BLaER1 treated with 17β-estradiol and CSF1 and Interleukin-3, amounts not matched to agents 10 nM and 100 nM (cell line): ENCODE data around the gene GFAP.

ENCODE experiments used
- H3K27ac ChIP-seq, 11 experiments: shearing (Covaris generic); formaldehyde crosslinking; 2 replicates each; pipeline ENCODE4 v1.8.1; 2022
- H3K27me3 ChIP-seq, 11 experiments: shearing (Covaris generic); formaldehyde crosslinking; 2 replicates each; pipeline ENCODE4 v1.8.1; 2022
- H3K36me3 ChIP-seq, 11 experiments: shearing (Covaris generic); formaldehyde crosslinking; 2 replicates each; pipeline ENCODE4 v1.8.1; 2022
- H3K4me1 ChIP-seq, 10 experiments: shearing (Covaris generic); formaldehyde crosslinking; 2 replicates each; pipeline ENCODE4 v1.8.1; 2022
- H3K4me2 ChIP-seq, 11 experiments: shearing (Covaris generic); formaldehyde crosslinking; 2 replicates each; pipeline ENCODE4 v1.8.1; 2022
- H3K4me3 ChIP-seq, 10 experiments: shearing (Covaris generic); formaldehyde crosslinking; 2 replicates each; pipeline ENCODE4 v1.8.1; 2022
- H3K9ac ChIP-seq, 11 experiments: shearing (Covaris generic); formaldehyde crosslinking; 2 replicates each; pipeline ENCODE4 v1.8.1; 2022
- H3K9me3 ChIP-seq, 11 experiments: shearing (Covaris generic); formaldehyde crosslinking; replicated peaks in 1 of 11; 2 replicates each; pipeline ENCODE4 v1.8.1; 2022
- H4K20me1 ChIP-seq, 11 experiments: shearing (Covaris generic); formaldehyde crosslinking; 2 replicates each; pipeline ENCODE4 v1.8.1; 2022
- Cebpa-rat ChIP-seq, 11 experiments: shearing (Covaris generic); IDR thresholded peaks; 2 replicates each; pipeline ENCODE4 v1.8.1; 2022

The GFAP gene

GRCh38 chr17:44887971-44888954 lies 27.0 kb downstream of the GFAP start:
- Histone ChIP-seq H3K4me1 (peaks cover 17 to 34% (median 25%) of the 10 kb centered on the region in 10 experiments), H3K27ac (peak overlapping the region in 5 of 11 experiments; percentile 9 to 34 (median 20); a peak in 4 of 22 replicates), H3K9me3 (no peaks in the 10 kb centered on the region), H3K4me3 (no peak overlapping the region), H3K27me3 (no peaks in the 10 kb centered on the region), H3K36me3 (peaks cover 81 to 100% (median 95%) of the 10 kb centered on the region in 11 experiments), H3K9ac (peak overlapping the region in 3 of 11 experiments; percentile 7 to 31 (median 17); a peak in 3 of 22 replicates), H3K4me2 (peak overlapping the region; percentile 15 to 77 (median 53)), H4K20me1 (peaks cover 68 to 93% (median 77%) of the 10 kb centered on the region in 11 experiments)
- TF ChIP-seq Cebpa-rat (IDR thresholded peaks at IDR 0.05): no peak

GRCh38 chr17:44887016-44887415 lies 28.3 kb downstream of the GFAP start:
- peak overlapping the region in 1 of 11 experiments; percentile 65; a peak in 1 of 22 replicates for H3K4me2 ChIP-seq
- H3K9ac ChIP-seq: no peak overlapping the region
- H3K9me3 ChIP-seq: no peaks in the 10 kb centered on the region
- H3K36me3 ChIP-seq: peaks cover 81 to 100% (median 95%) of the 10 kb centered on the region in 11 experiments
- H3K4me3 ChIP-seq: no peak overlapping the region
- H3K27ac ChIP-seq: no peak overlapping the region
- H4K20me1 ChIP-seq: peaks cover 57 to 88% (median 65%) of the 10 kb centered on the region in 11 experiments
- no peaks in the 10 kb centered on the region for H3K27me3 ChIP-seq
- TF ChIP-seq Cebpa-rat (IDR thresholded peaks at IDR 0.05): no peak
- peaks cover 17 to 34% (median 25%) of the 10 kb centered on the region in 10 experiments for H3K4me1 ChIP-seq

GRCh38 chr17:44884941-44885340 lies 30.4 kb downstream of the GFAP start:
- H3K9ac ChIP-seq: no peak overlapping the region
- no peak for TF ChIP-seq Cebpa-rat (IDR thresholded peaks at IDR 0.05)
- peaks cover 83 to 100% (median 95%) of the 10 kb centered on the region in 11 experiments for H3K36me3 ChIP-seq

GRCh38 chr17:44881145-44881544 lies 34.2 kb downstream of the GFAP start:
- H3K4me3 ChIP-seq: no peak overlapping the region
- H3K36me3 ChIP-seq: peaks cover 97 to 100% (median 99%) of the 10 kb centered on the region in 11 experiments
- no peaks in the 10 kb centered on the region for H3K9me3 ChIP-seq
- H3K27me3 ChIP-seq: no peaks in the 10 kb centered on the region
- peaks cover 0 to 1% (median 0%) of the 10 kb centered on the region in 10 experiments; a peak in 2 of 20 replicates for H3K4me1 ChIP-seq
- no peak overlapping the region for H3K4me2 ChIP-seq
- H4K20me1 ChIP-seq: peaks cover 0 to 80% (median 46%) of the 10 kb centered on the region in 11 experiments; a peak in 19 of 22 replicates
- H3K27ac ChIP-seq: no peak overlapping the region
- no peak for TF ChIP-seq Cebpa-rat (IDR thresholded peaks at IDR 0.05)
- H3K9ac ChIP-seq: no peak overlapping the region

More at GRCh38 chr17:44884941-44885340, 30.4 kb downstream of the GFAP start:
- no peaks in the 10 kb centered on the region for H3K27me3 ChIP-seq
- no peak overlapping the region for H3K4me2 ChIP-seq
- H3K4me3 ChIP-seq: no peak overlapping the region
- H3K9me3 ChIP-seq: no peaks in the 10 kb centered on the region
- H3K4me1 ChIP-seq: peaks cover 17 to 32% (median 25%) of the 10 kb centered on the region in 10 experiments
- H4K20me1 ChIP-seq: peaks cover 37 to 84% (median 51%) of the 10 kb centered on the region in 11 experiments
- no peak overlapping the region for H3K27ac ChIP-seq

GRCh38 chr17:44880062-44880461 lies 35.2 kb downstream of the GFAP start:
- no peaks in the 10 kb centered on the region for H3K27me3 ChIP-seq
- no peak overlapping the region for H3K4me2 ChIP-seq
- no peaks in the 10 kb centered on the region for H3K9me3 ChIP-seq
- peaks cover 0 to 8% (median 0%) of the 10 kb centered on the region in 10 experiments; a peak in 4 of 20 replicates for H3K4me1 ChIP-seq
- peaks cover 97 to 100% (median 99%) of the 10 kb centered on the region in 11 experiments for H3K36me3 ChIP-seq
- peaks cover 0 to 82% (median 47%) of the 10 kb centered on the region in 11 experiments; a peak in 18 of 22 replicates for H4K20me1 ChIP-seq
- no peak overlapping the region for H3K27ac ChIP-seq
- H3K4me3 ChIP-seq: no peak overlapping the region
- TF ChIP-seq Cebpa-rat (IDR thresholded peaks at IDR 0.05): no peak
- no peak overlapping the region for H3K9ac ChIP-seq

GRCh38 chr17:44879376-44879775 lies 35.9 kb downstream of the GFAP start:
- H3K27me3 ChIP-seq: no peaks in the 10 kb centered on the region
- H3K36me3 ChIP-seq: peaks cover 97 to 100% (median 99%) of the 10 kb centered on the region in 11 experiments
- no peak for TF ChIP-seq Cebpa-rat (IDR thresholded peaks at IDR 0.05)
- no peaks in the 10 kb centered on the region for H3K9me3 ChIP-seq
- no peak overlapping the region for H3K4me2 ChIP-seq
- H3K9ac ChIP-seq: no peak overlapping the region
- peaks cover 0 to 76% (median 44%) of the 10 kb centered on the region in 11 experiments; a peak in 18 of 22 replicates for H4K20me1 ChIP-seq
- H3K4me3 ChIP-seq: no peak overlapping the region
- H3K4me1 ChIP-seq: peaks cover 0 to 8% (median 0%) of the 10 kb centered on the region in 10 experiments; a peak in 4 of 20 replicates
- no peak overlapping the region for H3K27ac ChIP-seq

- Histone ChIP-seq H3K4me3 (no peak overlapping the region), H3K27me3 (no peaks in the 10 kb centered on the region), H3K27ac (no peak overlapping the region), H3K4me2 (no peak overlapping the region), H4K20me1 (peaks cover 0 to 69% (median 44%) of the 10 kb centered on the region in 11 experiments; a peak in 18 of 22 replicates), H3K36me3 (peaks cover 97 to 100% (median 99%) of the 10 kb centered on the region in 11 experiments), H3K9ac (no peak overlapping the region), H3K4me1 (peaks cover 0 to 8% (median 0%) of the 10 kb centered on the region in 10 experiments; a peak in 4 of 20 replicates), H3K9me3 (no peaks in the 10 kb centered on the region)
- no peak for TF ChIP-seq Cebpa-rat (IDR thresholded peaks at IDR 0.05)
Measured at GRCh38 chr17:44878627-44879221, 36.6 kb downstream of the GFAP start.

GRCh38 chr17:44877121-44877520 lies 38.2 kb downstream of the GFAP start:
- no peak overlapping the region for H3K9ac ChIP-seq
- peaks cover 0 to 65% (median 46%) of the 10 kb centered on the region in 11 experiments; a peak in 18 of 22 replicates for H4K20me1 ChIP-seq
- no peak overlapping the region for H3K4me3 ChIP-seq
- no peak for TF ChIP-seq Cebpa-rat (IDR thresholded peaks at IDR 0.05)
- peaks cover 0 to 8% (median 0%) of the 10 kb centered on the region in 10 experiments; a peak in 4 of 20 replicates for H3K4me1 ChIP-seq
- no peaks in the 10 kb centered on the region for H3K9me3 ChIP-seq
- peaks cover 95 to 100% (median 98%) of the 10 kb centered on the region in 11 experiments for H3K36me3 ChIP-seq
- no peaks in the 10 kb centered on the region for H3K27me3 ChIP-seq
- no peak overlapping the region for H3K27ac ChIP-seq
- no peak overlapping the region for H3K4me2 ChIP-seq
